Breast epithelium (tissue), 4 donors: ENCODE results near the gene DPYD. TPM values are rescaled to one million over a fixed set of nuclear protein-coding genes. Genes with fewer than 3 reads are reported as not detected.

ENCODE experiments used
- DNase-seq, 2 donors: peaks; one replicate each; pipeline ENCODE4 v3.0.0-alpha.2; 2019; ENCODE audit warnings: low spot score in 2 of 2
- H3K27ac ChIP-seq, 2 donors: fragments of 200-600 bp; sonication (generic) in 1 of 2; one replicate each; pipeline ENCODE4 v1.5.1; 2016 to 2019; ENCODE audit warnings: mild to moderate bottlenecking in 1 of 2
- H3K27me3 ChIP-seq, 2 donors: fragments of 200-600 bp; sonication (generic) in 1 of 2; one replicate each; pipeline versions ENCODE4 v1.5.1 to v1.6.0; 2017 to 2019; ENCODE audit warnings: control low read depth in 1 of 2, mild to moderate bottlenecking in 1 of 2
- H3K36me3 ChIP-seq: fragments of 200-600 bp; one replicate; pipeline ENCODE4 v1.5.1; 2019
- H3K4me1 ChIP-seq, 2 donors: fragments of 200-600 bp; sonication (generic); one replicate each; pipeline ENCODE4 v1.5.1; 2016 to 2019; ENCODE audit warnings: control low read depth in 1 of 2
- H3K4me3 ChIP-seq, 3 donors: fragments of 200-600 bp; sonication (generic); 1 replicate in 2 of 3; 2 replicates in 1 of 3; pipeline ENCODE4 v1.5.1; 2016 to 2019; ENCODE audit warnings: mild to moderate bottlenecking in 3 of 3, moderate library complexity in 2 of 3
- H3K9me3 ChIP-seq, 2 donors: fragments of 200-600 bp; sonication (generic) in 1 of 2; one replicate each; pipeline ENCODE4 v1.5.1; 2016 to 2019; ENCODE audit warnings: control low read depth in 1 of 2
- CTCF ChIP-seq, 3 donors: fragments of 450-650 bp; IDR thresholded peaks; one replicate each; pipeline ENCODE4 v1.5.1; 2016 to 2017; ENCODE audit warnings: antibody characterized with exemption in 3 of 3, mild to moderate bottlenecking in 3 of 3, moderate library complexity in 3 of 3
- POLR2A ChIP-seq: fragments of 450-650 bp; IDR thresholded peaks from one replicate; pipeline ENCODE4 v1.6.1; 2016; ENCODE audit warnings: antibody characterized with exemption, mild to moderate bottlenecking, moderate library complexity
- POLR2AphosphoS5 ChIP-seq, 3 donors: sonication (generic); formaldehyde crosslinking; IDR thresholded peaks; one replicate each; pipeline ENCODE4 v1.6.1; 2017; ENCODE audit warnings: antibody characterized with exemption in 3 of 3
- intact Hi-C: fragments of 100-400 bp; cut with DNase I; formaldehyde crosslinking; loops from one replicate; pipeline ENCODE4 v1.15.1; 2023; ENCODE audit warnings: low total_unique reads
- total RNA-seq, 3 donors: library from RNA; depleted of rRNA; stranded (reverse); fragments of >200 nt; gene quantifications; one replicate each; pipeline ENCODE4 v1.1.0, GENCODE V29; 2016

DPYD gene
- total RNA-seq, 3 donors from 2014 or later: 56.4 to 95.1 (median 58.1) TPM

- no peak for DNase-seq
- no peak overlapping the region for H3K27ac ChIP-seq
- H3K4me1 ChIP-seq: no peaks in the 10 kb centered on the region
- TF ChIP-seq CTCF (IDR thresholded peaks at IDR 0.05) (no peak), POLR2AphosphoS5 (IDR thresholded peaks at IDR 0.05) (no peak), POLR2A (no peak)
- no peaks in the 10 kb centered on the region for H3K27me3 ChIP-seq
- H3K9me3 ChIP-seq: peaks cover 8 to 11% of the 10 kb centered on the region in 2 donors
- no peak overlapping the region for H3K4me3 ChIP-seq
- no peaks in the 10 kb centered on the region for H3K36me3 ChIP-seq
- intact Hi-C loops: no loop called here
These were observed 37.0 kb downstream of the DPYD start for GRCh38 chr1:97883823-97884222.

- Histone ChIP-seq H3K4me3 (no peak overlapping the region), H3K27me3 (no peaks in the 10 kb centered on the region), H3K27ac (no peak overlapping the region), H3K36me3 (no peaks in the 10 kb centered on the region), H3K9me3 (no peaks in the 10 kb centered on the region), H3K4me1 (no peaks in the 10 kb centered on the region)
- no peak for DNase-seq
- intact Hi-C loops: no loop called here
- no peak for TF ChIP-seq POLR2A
- no peak for TF ChIP-seq CTCF (IDR thresholded peaks at IDR 0.05)
- TF ChIP-seq POLR2AphosphoS5 (IDR thresholded peaks at IDR 0.05): no peak
These were observed 43.5 kb downstream of the DPYD start for GRCh38 chr1:97877307-97877706.

GRCh38 chr1:97875996-97876395 is 44.8 kb downstream of the DPYD start:
- Histone ChIP-seq H3K27ac (no peak overlapping the region), H3K27me3 (no peaks in the 10 kb centered on the region), H3K36me3 (no peaks in the 10 kb centered on the region), H3K9me3 (no peaks in the 10 kb centered on the region), H3K4me3 (no peak overlapping the region), H3K4me1 (no peaks in the 10 kb centered on the region)
- no peak for DNase-seq
- intact Hi-C loops: no loop called here
- TF ChIP-seq POLR2AphosphoS5 (IDR thresholded peaks at IDR 0.05): no peak
- no peak for TF ChIP-seq CTCF (IDR thresholded peaks at IDR 0.05)
- TF ChIP-seq POLR2A: no peak

- TF ChIP-seq POLR2AphosphoS5 (IDR thresholded peaks at IDR 0.05) (no peak), CTCF (IDR thresholded peaks at IDR 0.05) (no peak), POLR2A (no peak)
- intact Hi-C loops: no loop called here
- Histone ChIP-seq H3K4me1 (no peaks in the 10 kb centered on the region), H3K27me3 (no peaks in the 10 kb centered on the region), H3K9me3 (no peaks in the 10 kb centered on the region), H3K4me3 (no peak overlapping the region), H3K27ac (no peak overlapping the region), H3K36me3 (no peaks in the 10 kb centered on the region)
- no peak for DNase-seq
These were observed 50.2 kb downstream of the DPYD start for GRCh38 chr1:97870589-97870988.

- intact Hi-C loops: no loop called here
These were observed 51.4 kb downstream of the DPYD start for GRCh38 chr1:97869441-97869840.

More at GRCh38 chr1:97869441-97869840, 51.4 kb downstream of the DPYD start:
- Histone ChIP-seq H3K9me3 (no peaks in the 10 kb centered on the region), H3K4me1 (no peaks in the 10 kb centered on the region), H3K27me3 (no peaks in the 10 kb centered on the region), H3K36me3 (no peaks in the 10 kb centered on the region), H3K4me3 (no peak overlapping the region), H3K27ac (no peak overlapping the region)
- no peak for DNase-seq
- no peak for TF ChIP-seq CTCF (IDR thresholded peaks at IDR 0.05)
- TF ChIP-seq POLR2AphosphoS5 (IDR thresholded peaks at IDR 0.05): no peak
- no peak for TF ChIP-seq POLR2A
